Trophoblast cell (in vitro differentiated cells and primary cell): ENCODE results near the gene KCNH4.
A peak's percentile ranks its signal among the peaks of the same experiment; 100 is the strongest.
"Not testable (repeated sequence)": the region's sequence is repeated elsewhere in the genome, so short reads cannot be mapped to it uniquely, and the experiment has no call there.

Source experiments
- DNase-seq, 2 donors: peaks; one replicate each; pipeline ENCODE4 v3.0.0-alpha.2; 2016
- H2AFZ ChIP-seq: 2 replicates; pipeline ENCODE4 v1.6.1; 2013; ENCODE audit warnings: low read length, moderate library complexity, mild to moderate bottlenecking; ENCODE audit not compliant: insufficient read depth, poor library complexity
- H2AK5ac ChIP-seq: 2 replicates; pipeline ENCODE4 v1.6.1; 2013; ENCODE audit warnings: mild to moderate bottlenecking, low read length
- H2BK120ac ChIP-seq: 2 replicates; pipeline ENCODE4 v1.6.1; 2013; ENCODE audit warnings: low read length, mild to moderate bottlenecking, moderate library complexity; ENCODE audit not compliant: insufficient read depth, poor library complexity
- H2BK12ac ChIP-seq: 2 replicates; pipeline ENCODE4 v1.6.1; 2013; ENCODE audit warnings: mild to moderate bottlenecking, low read length, moderate library complexity
- H2BK5ac ChIP-seq: 2 replicates; pipeline ENCODE4 v1.6.1; 2013; ENCODE audit warnings: low read length, low read depth, moderate library complexity, mild to moderate bottlenecking; ENCODE audit not compliant: poor library complexity
- H3K14ac ChIP-seq: 2 replicates; pipeline ENCODE4 v1.6.1; 2013; ENCODE audit warnings: mild to moderate bottlenecking, low read length
- H3K18ac ChIP-seq: 2 replicates; pipeline ENCODE4 v1.6.1; 2013; ENCODE audit warnings: mild to moderate bottlenecking, low read length
- H3K23ac ChIP-seq: 2 replicates; pipeline ENCODE4 v1.6.1; 2013; ENCODE audit warnings: low read length
- H3K27ac ChIP-seq: 2 replicates; pipeline ENCODE4 v1.5.1; 2013; ENCODE audit warnings: low read depth, mild to moderate bottlenecking, inconsistent platforms, low read length, moderate library complexity
- H3K27me3 ChIP-seq: 2 replicates; pipeline ENCODE4 v1.6.1; 2013; ENCODE audit warnings: inconsistent platforms, mild to moderate bottlenecking, low read length, moderate library complexity; ENCODE audit not compliant: insufficient read depth
- H3K36me3 ChIP-seq, 2 experiments: 1 replicate in 1 of 2; 2 replicates in 1 of 2; pipeline ENCODE4 v1.6.1; 2013; ENCODE audit warnings: low read length in 2 of 2, mild to moderate bottlenecking in 2 of 2, moderate library complexity in 1 of 2; ENCODE audit not compliant: insufficient read depth in 2 of 2, control insufficient read depth in 1 of 2
- H3K4ac ChIP-seq: 2 replicates; pipeline ENCODE4 v1.6.1; 2013; ENCODE audit warnings: low read depth, mild to moderate bottlenecking, low read length, moderate library complexity
- H3K4me1 ChIP-seq, 2 experiments: 1 replicate in 1 of 2; 2 replicates in 1 of 2; pipeline ENCODE4 v1.6.1; 2013; ENCODE audit warnings: low read length in 2 of 2, mild to moderate bottlenecking in 2 of 2, moderate library complexity in 1 of 2; ENCODE audit not compliant: insufficient read depth in 2 of 2, control insufficient read depth in 1 of 2
- H3K4me2 ChIP-seq: 2 replicates; pipeline ENCODE4 v1.6.1; 2013; ENCODE audit warnings: inconsistent platforms, mild to moderate bottlenecking, low read length, moderate library complexity
- H3K4me3 ChIP-seq: 2 replicates; pipeline ENCODE4 v1.5.1; 2013; ENCODE audit warnings: mild to moderate bottlenecking, low read depth, low read length, inconsistent platforms
- H3K79me1 ChIP-seq: one replicate; pipeline ENCODE4 v1.6.1; 2013; ENCODE audit warnings: low read length
- H3K79me2 ChIP-seq: 2 replicates; pipeline ENCODE4 v1.6.1; 2013; ENCODE audit warnings: low read length, mild to moderate bottlenecking; ENCODE audit not compliant: control insufficient read depth, insufficient read depth, poor library complexity
- H3K9ac ChIP-seq: 2 replicates; pipeline ENCODE4 v1.6.1; 2013; ENCODE audit warnings: mild to moderate bottlenecking, low read length
- H3K9me3 ChIP-seq: 2 replicates; pipeline ENCODE4 v1.6.1; 2013; ENCODE audit warnings: low read depth, mild to moderate bottlenecking, control low read depth, inconsistent platforms, low read length; ENCODE audit not compliant: insufficient read depth
- H4K12ac ChIP-seq: 2 replicates; pipeline ENCODE4 v1.6.1; 2013; ENCODE audit warnings: low read depth, mild to moderate bottlenecking, low read length, moderate library complexity
- H4K8ac ChIP-seq: 2 replicates; pipeline ENCODE4 v1.6.1; 2013; ENCODE audit warnings: low read depth, mild to moderate bottlenecking, low read length, moderate library complexity
- H4K91ac ChIP-seq: one replicate; pipeline ENCODE4 v1.6.1; 2013; ENCODE audit warnings: low read depth, mild to moderate bottlenecking, low read length, moderate library complexity
- WGBS: extraction: QIAGEN DNeasy Blood & Tissue Kit; methylation state at CpG from one replicate; pipeline ENCODE4 v1.1.7; 2013; ENCODE audit warnings: missing lambda C conversion rate; ENCODE audit not compliant: insufficient read length, insufficient coverage; ENCODE audit errors: extremely low coverage; 5-methylcytosine and 5-hydroxymethylcytosine counted together

The KCNH4 gene

DNA sequence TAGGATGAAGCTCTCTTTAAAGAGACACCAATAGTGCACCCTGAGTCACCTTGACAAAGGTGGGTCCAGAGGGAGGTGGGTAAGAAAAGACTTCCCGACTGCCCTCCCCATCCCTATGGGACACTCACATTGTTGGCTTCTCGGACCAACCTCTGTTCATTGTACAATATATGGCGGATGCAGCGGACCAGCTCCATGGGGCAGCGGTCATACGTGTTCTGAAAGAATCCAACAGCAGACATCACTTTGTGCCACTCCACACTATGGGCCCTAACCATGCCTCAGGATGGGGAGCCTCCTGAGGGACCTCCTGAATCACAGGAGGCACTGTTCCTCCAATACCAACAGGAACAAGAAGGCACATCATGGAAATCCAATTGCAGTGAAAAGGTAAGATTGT, 43.7 kb upstream of the KCNH4 start:
- no peak overlapping the region for H3K23ac ChIP-seq
- H3K18ac ChIP-seq = no peak overlapping the region
- H3K4me2 ChIP-seq = no peak overlapping the region
- H3K27me3 ChIP-seq = no peaks in the 10 kb centered on the region
- no peak overlapping the region for H4K12ac ChIP-seq
- peaks cover 6 to 10% of the 10 kb centered on the region in 2 experiments for H3K36me3 ChIP-seq
- H3K4ac ChIP-seq = no peak overlapping the region
- H2AK5ac ChIP-seq = no peak overlapping the region
- no peak for DNase-seq
- H4K91ac ChIP-seq = no peak overlapping the region
- H2BK120ac ChIP-seq = no peak overlapping the region
- no peak overlapping the region for H3K27ac ChIP-seq
- no CpG with 5 or more reads among the region's 6 CpGs for WGBS
- H4K8ac ChIP-seq = no peak overlapping the region
- no peak overlapping the region for H2AFZ ChIP-seq
- H2BK5ac ChIP-seq = no peak overlapping the region
- H3K14ac ChIP-seq = no peak overlapping the region
- H3K79me2 ChIP-seq = no peaks in the 10 kb centered on the region
- H3K4me1 ChIP-seq = no peaks in the 10 kb centered on the region
- no peak overlapping the region for H3K4me3 ChIP-seq
- no peaks in the 10 kb centered on the region for H3K9me3 ChIP-seq
- no peak overlapping the region for H3K9ac ChIP-seq
- H3K79me1 ChIP-seq = no peaks in the 10 kb centered on the region
- H2BK12ac ChIP-seq = no peak overlapping the region

DNA sequence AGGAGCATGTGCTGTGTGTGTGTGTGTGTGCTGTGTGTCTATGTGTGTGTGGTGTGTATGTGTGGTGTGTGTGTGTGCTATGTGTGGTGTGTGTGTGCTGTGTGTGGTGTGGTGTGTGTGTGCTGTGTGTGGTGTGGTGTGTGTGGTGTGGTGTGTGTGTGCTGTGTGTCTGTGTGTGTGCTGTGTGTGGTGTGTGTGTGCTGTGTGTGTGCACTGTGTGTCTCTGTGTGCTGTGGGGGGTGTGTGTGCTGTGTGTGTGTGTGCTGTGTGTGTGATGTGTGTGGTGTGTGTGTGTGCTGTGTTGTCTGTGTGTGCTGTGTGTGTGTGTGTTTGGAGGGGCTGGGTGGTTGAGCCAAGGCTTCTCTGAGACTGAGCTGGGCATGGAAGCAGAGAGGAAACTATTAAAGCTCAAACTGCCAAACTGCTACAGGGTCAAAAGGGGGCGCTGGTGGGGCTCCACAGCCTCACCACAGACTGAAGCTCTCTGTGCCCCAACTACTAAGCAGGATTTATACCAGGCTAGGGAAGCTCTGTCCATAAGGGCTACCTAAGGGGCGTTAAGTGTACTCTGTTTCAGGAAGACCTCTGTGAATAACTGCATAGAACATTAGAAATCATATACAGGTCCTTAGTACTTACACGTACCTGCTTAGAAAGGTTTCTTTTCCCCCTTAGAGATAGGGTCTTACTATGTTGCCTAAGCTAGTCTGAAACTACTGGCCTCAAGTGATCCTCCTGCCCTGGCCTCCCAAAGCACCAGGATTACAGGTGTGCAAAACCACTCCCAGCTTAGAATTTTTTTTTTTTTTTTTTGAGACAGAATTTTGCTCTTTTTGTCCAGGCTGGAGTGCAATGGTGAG, 41.2 kb upstream of the KCNH4 start:
- peak; percentile 27 to 57 for DNase-seq

DNA sequence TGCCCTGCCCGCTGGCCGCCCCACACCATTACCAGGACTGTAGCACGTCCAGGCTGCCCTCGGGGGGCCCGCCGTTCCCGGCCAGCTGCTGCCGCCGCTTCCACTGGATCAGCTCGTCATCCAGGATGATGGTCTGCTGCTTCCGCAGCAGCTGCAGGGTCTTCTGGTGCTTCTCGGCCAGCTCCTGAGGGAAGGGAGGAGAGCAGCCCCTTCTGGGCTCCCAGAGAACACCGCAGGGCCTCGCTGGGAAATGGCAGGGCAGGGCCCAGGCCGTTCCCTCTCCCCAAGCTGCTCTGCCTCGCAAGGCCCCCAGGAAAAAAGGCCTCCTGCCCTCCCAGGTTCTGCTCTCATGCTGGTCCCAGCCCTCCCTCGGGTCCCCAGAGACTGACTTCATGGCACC, 38.3 kb upstream of the KCNH4 start:
- not testable (repeated sequence) for H2BK5ac ChIP-seq, H3K27me3 ChIP-seq, H3K4me3 ChIP-seq, H4K8ac ChIP-seq, H2BK12ac ChIP-seq, H3K4me2 ChIP-seq, H2AK5ac ChIP-seq, H3K79me1 ChIP-seq, H3K27ac ChIP-seq, H3K18ac ChIP-seq, H3K9ac ChIP-seq, DNase-seq, H3K23ac ChIP-seq, H3K9me3 ChIP-seq, H3K4ac ChIP-seq, H2AFZ ChIP-seq, H3K79me2 ChIP-seq, H3K14ac ChIP-seq, H4K91ac ChIP-seq, H3K4me1 ChIP-seq, H2BK120ac ChIP-seq, H4K12ac ChIP-seq
- no CpG with 5 or more reads among the region's 17 CpGs for whole genome bisulfite sequencing
- peaks cover 18 to 26% of the 10 kb centered on the region in 2 experiments for H3K36me3 ChIP-seq

More for the DNA sequence above, 41.2 kb upstream of the KCNH4 start:
- Histone ChIP-seq H3K9ac (no peak overlapping the region), H3K79me1 (no peaks in the 10 kb centered on the region), H3K14ac (no peak overlapping the region), H3K18ac (no peak overlapping the region), H4K91ac (no peak overlapping the region), H3K27ac (no peak overlapping the region), H4K8ac (no peak overlapping the region), H3K23ac (no peak overlapping the region), H2BK120ac (no peak overlapping the region), H2BK12ac (no peak overlapping the region), H3K36me3 (peaks cover 14 to 15% of the 10 kb centered on the region in 2 experiments), H3K79me2 (no peaks in the 10 kb centered on the region), H2AK5ac (no peak overlapping the region), H2BK5ac (no peak overlapping the region), H2AFZ (no peak overlapping the region), H3K9me3 (no peaks in the 10 kb centered on the region), H3K4me1 (no peaks in the 10 kb centered on the region), H4K12ac (no peak overlapping the region), H3K4me3 (peak overlapping the region; percentile 22), H3K4ac (no peak overlapping the region), H3K4me2 (no peak overlapping the region), H3K27me3 (no peaks in the 10 kb centered on the region)
- no CpG with 5 or more reads among the region's 3 CpGs for WGBS

DNA sequence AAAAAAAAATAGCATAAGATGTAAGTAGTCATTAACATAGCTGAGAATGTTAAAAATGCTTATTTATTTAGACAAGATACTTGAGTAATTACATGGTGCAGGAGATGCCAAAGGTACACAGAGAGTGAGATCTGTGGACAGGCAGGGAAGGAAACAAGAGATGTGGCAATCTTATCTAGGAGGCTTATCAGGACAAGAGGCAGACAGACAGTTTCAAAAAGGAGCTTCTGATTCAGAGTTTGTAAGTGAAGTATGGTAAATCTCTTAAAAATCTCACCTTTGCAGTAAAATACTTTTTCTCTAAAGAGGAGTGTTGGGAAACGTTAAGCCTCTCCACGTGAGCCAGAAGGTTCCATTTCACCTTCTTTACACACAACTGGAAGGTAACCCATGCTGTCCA, 33.2 kb upstream of the KCNH4 start:
- H3K79me2 ChIP-seq = no peaks in the 10 kb centered on the region
- H3K79me1 ChIP-seq = no peaks in the 10 kb centered on the region
- no peak overlapping the region for H2AFZ ChIP-seq
- peaks cover 3 to 4% of the 10 kb centered on the region in 2 experiments for H3K4me1 ChIP-seq
- no peak overlapping the region for H3K4me2 ChIP-seq
- no peak overlapping the region for H2AK5ac ChIP-seq
- peaks cover 23 to 29% of the 10 kb centered on the region in 2 experiments for H3K36me3 ChIP-seq
- no peak overlapping the region for H3K27ac ChIP-seq
- H3K23ac ChIP-seq = no peak overlapping the region
- DNase-seq = peak; percentile 71 to 89
- H4K12ac ChIP-seq = no peak overlapping the region
- no peak overlapping the region for H3K4me3 ChIP-seq
- H3K14ac ChIP-seq = no peak overlapping the region
- H3K9ac ChIP-seq = no peak overlapping the region
- H3K27me3 ChIP-seq = no peaks in the 10 kb centered on the region
- no peak overlapping the region for H2BK120ac ChIP-seq
- H3K4ac ChIP-seq = no peak overlapping the region
- H4K91ac ChIP-seq = no peak overlapping the region
- no CpG with 5 or more reads among the region's 2 CpGs for WGBS
- no peak overlapping the region for H3K18ac ChIP-seq
- no peak overlapping the region for H2BK5ac ChIP-seq
- no peak overlapping the region for H4K8ac ChIP-seq
- H2BK12ac ChIP-seq = no peak overlapping the region
- no peaks in the 10 kb centered on the region for H3K9me3 ChIP-seq
